A549 (cell line): ENCODE data around the gene CELF1. TPM values are rescaled to one million over a fixed set of nuclear protein-coding genes. Genes with fewer than 3 reads are reported as not detected.

ENCODE experiments used
- ATAC-seq, 2 experiments: fragments of 200-7000 bp in 1 of 2; fragments of >200 bp in 1 of 2; cut with Nextera tagmentation in 1 of 2; cut with Tn5 transposase in 1 of 2; 3 replicates each; pipeline versions ENCODE4 v1.8.0 to v1.9.1; 2018 to 2020; ENCODE audit warnings: mild to moderate bottlenecking in 1 of 2, moderate library complexity in 1 of 2
- CTCF ChIA-PET: fragments of 300-600 bp; sonication (Branson Sonifier 250); formaldehyde crosslinking; extraction: SDS; loops from one replicate; lab custom pipeline; 2021; ENCODE audit warnings: antibody characterized with exemption, inconsistent platforms; lab: Yijun Ruan, JAX
- POLR2A ChIA-PET: fragments of 350-600 bp; formaldehyde crosslinking; extraction: SDS; loops from one replicate; lab custom pipeline; 2021; ENCODE audit warnings: antibody characterized with exemption, inconsistent platforms; lab: Yijun Ruan, JAX
- DNase-seq, 2 experiments: peaks; one replicate each; pipeline versions ENCODE4 v3.0.0 to v3.0.0-alpha.2; 2011 to 2016; ENCODE audit warnings: low read depth in 1 of 2, low spot score in 1 of 2
- FAIRE-seq: peaks from 2 replicates; lab custom pipeline; 2011; peaks lifted over from hg19 to GRCh38; lab: Jason Lieb, UNC
- H3K27ac ChIP-seq, 2 experiments: fragments of >200 bp; sonication (Bioruptor Twin); formaldehyde crosslinking; 3 replicates each; pipeline ENCODE4 v1.5.1; 2016 to 2017
- H3K4me1 ChIP-seq: fragments of >200 bp; sonication (Bioruptor Twin); formaldehyde crosslinking; 3 replicates; pipeline ENCODE4 v1.6.1; 2016
- H3K4me2 ChIP-seq: fragments of >200 bp; sonication (Bioruptor Twin); formaldehyde crosslinking; 3 replicates; pipeline ENCODE4 v1.6.1; 2016
- H3K4me3 ChIP-seq: fragments of >200 bp; sonication (Bioruptor Twin); formaldehyde crosslinking; 3 replicates; pipeline ENCODE4 v1.5.1; 2016
- H3K9me3 ChIP-seq: fragments of >200 bp; sonication (Bioruptor Twin); formaldehyde crosslinking; 3 replicates; pipeline ENCODE4 v1.6.1; 2016
- ATOH8 ChIP-seq: fragments of 250-450 bp; sonication (Bioruptor Pico); IDR thresholded peaks from 2 replicates; pipeline ENCODE4 v1.5.0; 2020; ENCODE audit warnings: low read depth, mild to moderate bottlenecking, moderate library complexity
- CBX8 ChIP-seq: fragments of 200-600 bp; sonication (generic); IDR thresholded peaks from 2 replicates; pipeline ENCODE4 v1.6.1; 2016
- CHD2 ChIP-seq: fragments of 150-350 bp; IDR thresholded peaks from 2 replicates; pipeline ENCODE4 v1.6.1; 2014; ENCODE audit warnings: low read length; ENCODE audit not compliant: partially characterized antibody
- EHF ChIP-seq: fragments of 250-450 bp; sonication (Bioruptor Pico); IDR thresholded peaks from 2 replicates; pipeline ENCODE4 v1.5.0; 2020; ENCODE audit warnings: mild to moderate bottlenecking
- HMGXB4 ChIP-seq: fragments of 250-450 bp; sonication (Bioruptor Pico); IDR thresholded peaks from 2 replicates; pipeline ENCODE4 v1.5.0; 2021; ENCODE audit warnings: mild to moderate bottlenecking, moderate library complexity, borderline replicate concordance
- JUN ChIP-seq, 2 experiments: fragments of >200 bp; sonication (Bioruptor Twin); formaldehyde crosslinking; IDR thresholded peaks; 2 replicates in 1 of 2; 3 replicates in 1 of 2; pipeline ENCODE4 v1.6.1; 2016 to 2017
- MAX ChIP-seq: IDR thresholded peaks from 2 replicates; pipeline ENCODE4 v1.6.1; 2012
- MAZ ChIP-seq: fragments of 150-350 bp; IDR thresholded peaks from 2 replicates; pipeline ENCODE4 v1.6.1; 2014; ENCODE audit warnings: antibody characterized with exemption, low read depth, low read length, borderline replicate concordance
- NPAS2 ChIP-seq: fragments of 250-450 bp; sonication (Bioruptor Pico); IDR thresholded peaks from 2 replicates; pipeline ENCODE4 v1.8.0; 2022; ENCODE audit warnings: mild to moderate bottlenecking, moderate library complexity, borderline replicate concordance
- NR3C1 ChIP-seq: fragments of >200 bp; sonication (Bioruptor Twin); formaldehyde crosslinking; IDR thresholded peaks from 3 replicates; pipeline ENCODE4 v1.6.1; 2017
- RCOR1 ChIP-seq: fragments of 150-350 bp; IDR thresholded peaks from 2 replicates; pipeline ENCODE4 v1.6.1; 2014; ENCODE audit warnings: antibody characterized with exemption, low read length, low read depth
- RFX5 ChIP-seq: fragments of 450-650 bp; IDR thresholded peaks from 2 replicates; pipeline ENCODE4 v1.7.1; 2014; ENCODE audit warnings: antibody characterized with exemption, mild to moderate bottlenecking, moderate library complexity
- SMC3 ChIP-seq: fragments of >200 bp; sonication (Bioruptor Twin); formaldehyde crosslinking; IDR thresholded peaks from 3 replicates; pipeline ENCODE4 v1.6.1; 2018; ENCODE audit warnings: inconsistent platforms
- SREBF2 ChIP-seq: fragments of 450-650 bp; IDR thresholded peaks from 2 replicates; pipeline ENCODE4 v1.6.1; 2014; ENCODE audit warnings: mild to moderate bottlenecking, moderate library complexity
- TP53 ChIP-seq: fragments of 250-450 bp; sonication (Bioruptor Pico); IDR thresholded peaks from 2 replicates; pipeline ENCODE4 v1.5.0; 2021; ENCODE audit warnings: mild to moderate bottlenecking, moderate library complexity
- ZC3H11A ChIP-seq: fragments of 450-650 bp; IDR thresholded peaks from 2 replicates; pipeline ENCODE4 v1.6.1; 2014; ENCODE audit warnings: antibody characterized with exemption, mild to moderate bottlenecking
- WGBS: methylation state at CpG from one replicate; pipeline ENCODE4 v1.1.6; 2017; ENCODE audit errors: missing lambda C conversion rate; 5-methylcytosine and 5-hydroxymethylcytosine counted together
- polyA plus RNA-seq, 4 experiments: library from polyadenylated mRNA; depleted of rRNA in 3 of 4; stranded (reverse); fragments of >200 nt; fragmentation: RNase III in 1 of 4; extraction: RNeasy Plus Mini Kit Qiagen cat#74134 plus additional on column Dnase treatment in 1 of 4; gene quantifications; 2 replicates in 3 of 4; 3 replicates in 1 of 4; pipeline ENCODE4 v1.2.3, GENCODE V29; 2011 to 2017
- TF ChIP-seq, protein P1 (sequence below): fragments of >200 bp; sonication (Bioruptor Twin); formaldehyde crosslinking; IDR thresholded peaks from 3 replicates; pipeline ENCODE4 v1.6.1; 2016

The CELF1 gene
- polyA plus RNA-seq, 2 of the 4 experiments (the other 2 are of a cell fraction) = 53.8 to 138 TPM

GRCh38 chr11:47586098-47586855 lies 33.3 kb upstream of the CELF1 start, which contains the start of gene FAM180B:
TSS of gene FAM180B (plus strand) at chr11:47586678. CDS start at chr11:47586769, 91 bp downstream.
- H3K9me3 ChIP-seq = no peaks in the 10 kb centered on the region
- CTCF ChIA-PET = interaction anchor here (0.6 to 1.4 kb wide), 4 partner anchors 12 to 31 kb away, joined by 3 to 5 read pairs (median 3); no protein-coding TSS in a partner anchor
- 76% methylated on average over 10 of the region's 12 CpGs for WGBS
- ATAC-seq (peak; percentile 27 to 33; a peak in 3 of 6 replicates), FAIRE-seq (no peak)
- POLR2A ChIA-PET = interaction anchor here (1.0 kb wide), 1 partner anchor 21 kb away, joined by 3 read pairs; the partner anchor contains the start of gene PTPMT1
- H3K4me2 ChIP-seq = no peak within 1 kb of the TSS
- no peak within 1 kb of the TSS for H3K4me3 ChIP-seq
- H3K4me1 ChIP-seq = no peaks in the 10 kb centered on the region
- TF ChIP-seq, protein P1, sequence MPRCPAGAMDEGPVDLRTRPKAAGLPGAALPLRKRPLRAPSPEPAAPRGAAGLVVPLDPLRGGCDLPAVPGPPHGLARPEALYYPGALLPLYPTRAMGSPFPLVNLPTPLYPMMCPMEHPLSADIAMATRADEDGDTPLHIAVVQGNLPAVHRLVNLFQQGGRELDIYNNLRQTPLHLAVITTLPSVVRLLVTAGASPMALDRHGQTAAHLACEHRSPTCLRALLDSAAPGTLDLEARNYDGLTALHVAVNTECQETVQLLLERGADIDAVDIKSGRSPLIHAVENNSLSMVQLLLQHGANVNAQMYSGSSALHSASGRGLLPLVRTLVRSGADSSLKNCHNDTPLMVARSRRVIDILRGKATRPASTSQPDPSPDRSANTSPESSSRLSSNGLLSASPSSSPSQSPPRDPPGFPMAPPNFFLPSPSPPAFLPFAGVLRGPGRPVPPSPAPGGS = no peak
- no peak for TF ChIP-seq NPAS2 (CRISPR knock-in tag)
- no peak for TF ChIP-seq ATOH8 (CRISPR knock-in tag)
- TF ChIP-seq RFX5 = no peak
- no peak for TF ChIP-seq ZC3H11A
- TF ChIP-seq MAZ = no peak
- no peak for TF ChIP-seq NR3C1
- TF ChIP-seq JUN (IDR thresholded peaks at IDR 0.05) = no peak
- no peak for TF ChIP-seq MAX
- TF ChIP-seq RCOR1 = no peak
- TF ChIP-seq CBX8 = no peak
- TF ChIP-seq HMGXB4 (CRISPR knock-in tag) = no peak
- no peak for TF ChIP-seq EHF (CRISPR knock-in tag)
- TF ChIP-seq, all 56 proteins: peak for 0
- no peak within 1 kb of the TSS for H3K27ac ChIP-seq
- no peak for DNase-seq

DNA sequence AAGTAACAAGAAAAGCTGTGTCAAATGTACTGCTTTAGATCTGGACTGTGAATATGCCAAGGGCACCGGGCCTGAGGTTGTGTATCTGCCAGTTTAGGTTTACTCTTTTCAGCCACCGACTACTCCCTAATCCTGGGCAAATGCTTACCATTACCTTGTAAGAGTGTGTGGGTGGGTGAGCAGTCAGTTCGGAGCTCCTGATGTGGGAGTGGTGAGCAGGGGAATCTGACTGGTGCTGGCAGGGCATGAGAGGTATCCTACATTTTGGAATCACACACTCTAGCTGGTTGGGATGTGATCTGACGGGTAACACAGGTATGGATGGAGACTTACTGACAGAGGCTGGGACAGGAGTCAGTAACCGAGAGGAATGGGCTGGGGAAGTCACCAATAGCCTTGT lies 30.9 kb upstream of the CELF1 start:
- TF ChIP-seq CHD2 = no peak
- TF ChIP-seq TP53 (CRISPR knock-in tag) = no peak
- no peak for TF ChIP-seq SREBF2
- TF ChIP-seq RFX5 = no peak
- no peak for TF ChIP-seq SMC3
- no peak for DNase-seq
- Histone ChIP-seq H3K9me3 (no peaks in the 10 kb centered on the region), H3K4me1 (peaks cover 8% of the 10 kb centered on the region; the same call in 2 of the 3 replicates), H3K27ac (no peak overlapping the region), H3K4me3 (no peak overlapping the region), H3K4me2 (no peak overlapping the region)
- FAIRE-seq = no peak
- POLR2A ChIA-PET = no interaction called here
- ATAC-seq = no peak
- CTCF ChIA-PET = no interaction called here
- 88% methylated on average over 5 of the region's 5 CpGs for WGBS
